A549 (cell line): ENCODE measurements around the gene NDUFAF4. TPM values are rescaled to one million over a fixed set of nuclear protein-coding genes. Genes with fewer than 3 reads are reported as not detected.

Experiments used
- ATAC-seq, 2 experiments: fragments of 200-7000 bp in 1 of 2; fragments of >200 bp in 1 of 2; cut with Nextera tagmentation in 1 of 2; cut with Tn5 transposase in 1 of 2; 3 replicates each; pipeline versions ENCODE4 v1.8.0 to v1.9.1; 2018 to 2020; ENCODE audit warnings: mild to moderate bottlenecking in 1 of 2, moderate library complexity in 1 of 2
- CTCF ChIA-PET: fragments of 300-600 bp; sonication (Branson Sonifier 250); formaldehyde crosslinking; extraction: SDS; loops from one replicate; lab custom pipeline; 2021; ENCODE audit warnings: antibody characterized with exemption, inconsistent platforms; lab: Yijun Ruan, JAX
- POLR2A ChIA-PET: fragments of 350-600 bp; formaldehyde crosslinking; extraction: SDS; loops from one replicate; lab custom pipeline; 2021; ENCODE audit warnings: antibody characterized with exemption, inconsistent platforms; lab: Yijun Ruan, JAX
- DNase-seq, 2 experiments: peaks; one replicate each; pipeline versions ENCODE4 v3.0.0 to v3.0.0-alpha.2; 2011 to 2016; ENCODE audit warnings: low read depth in 1 of 2, low spot score in 1 of 2
- FAIRE-seq: peaks from 2 replicates; lab custom pipeline; 2011; peaks lifted over from hg19 to GRCh38; lab: Jason Lieb, UNC
- H3K27ac ChIP-seq, 2 experiments: fragments of >200 bp; sonication (Bioruptor Twin); formaldehyde crosslinking; 3 replicates each; pipeline ENCODE4 v1.5.1; 2016 to 2017
- H3K4me1 ChIP-seq: fragments of >200 bp; sonication (Bioruptor Twin); formaldehyde crosslinking; 3 replicates; pipeline ENCODE4 v1.6.1; 2016
- H3K4me2 ChIP-seq: fragments of >200 bp; sonication (Bioruptor Twin); formaldehyde crosslinking; 3 replicates; pipeline ENCODE4 v1.6.1; 2016
- H3K4me3 ChIP-seq: fragments of >200 bp; sonication (Bioruptor Twin); formaldehyde crosslinking; 3 replicates; pipeline ENCODE4 v1.5.1; 2016
- H3K9me3 ChIP-seq: fragments of >200 bp; sonication (Bioruptor Twin); formaldehyde crosslinking; 3 replicates; pipeline ENCODE4 v1.6.1; 2016
- CHD4 ChIP-seq: fragments of 200-600 bp; sonication (generic); IDR thresholded peaks from 2 replicates; pipeline ENCODE4 v1.6.1; 2016; ENCODE audit warnings: antibody characterized with exemption, mild to moderate bottlenecking, borderline replicate concordance
- FOSB ChIP-seq: fragments of 250-450 bp; sonication (Bioruptor Pico); IDR thresholded peaks from 2 replicates; pipeline ENCODE4 v1.5.0; 2020; ENCODE audit warnings: mild to moderate bottlenecking, moderate library complexity
- FOSL2 ChIP-seq, 2 experiments: fragments of 450-650 bp in 1 of 2; fragments of >200 bp in 1 of 2; sonication (Bioruptor Twin) in 1 of 2; formaldehyde crosslinking; IDR thresholded peaks; 2 replicates each; pipeline versions ENCODE4 v1.5.0 to v1.6.1; 2016 to 2020; ENCODE audit warnings: mild to moderate bottlenecking in 1 of 2, moderate library complexity in 1 of 2
- FOXS1 ChIP-seq: fragments of 250-450 bp; sonication (Bioruptor Pico); IDR thresholded peaks from 2 replicates; pipeline ENCODE4 v1.5.0; 2020; ENCODE audit warnings: mild to moderate bottlenecking, moderate library complexity
- JUN ChIP-seq, 2 experiments: fragments of >200 bp; sonication (Bioruptor Twin); formaldehyde crosslinking; IDR thresholded peaks; 2 replicates in 1 of 2; 3 replicates in 1 of 2; pipeline ENCODE4 v1.6.1; 2016 to 2017
- KDM5A ChIP-seq: fragments of 200-600 bp; sonication (generic); IDR thresholded peaks from 2 replicates; pipeline ENCODE4 v1.6.1; 2016; ENCODE audit warnings: antibody characterized with exemption, mild to moderate bottlenecking
- MAZ ChIP-seq: fragments of 150-350 bp; IDR thresholded peaks from 2 replicates; pipeline ENCODE4 v1.6.1; 2014; ENCODE audit warnings: antibody characterized with exemption, low read depth, low read length, borderline replicate concordance
- NPAS2 ChIP-seq: fragments of 250-450 bp; sonication (Bioruptor Pico); IDR thresholded peaks from 2 replicates; pipeline ENCODE4 v1.8.0; 2022; ENCODE audit warnings: mild to moderate bottlenecking, moderate library complexity, borderline replicate concordance
- POLR2A ChIP-seq: IDR thresholded peaks from 2 replicates; pipeline ENCODE4 v1.6.1; 2012; ENCODE audit warnings: mild to moderate bottlenecking, low read length
- RARB ChIP-seq: fragments of 250-450 bp; sonication (Bioruptor Pico); IDR thresholded peaks from 2 replicates; pipeline ENCODE4 v1.8.0; 2021; ENCODE audit warnings: mild to moderate bottlenecking, moderate library complexity
- RCOR1 ChIP-seq: fragments of 150-350 bp; IDR thresholded peaks from 2 replicates; pipeline ENCODE4 v1.6.1; 2014; ENCODE audit warnings: antibody characterized with exemption, low read length, low read depth
- RNF2 ChIP-seq: fragments of 200-600 bp; sonication (generic); IDR thresholded peaks from 2 replicates; pipeline ENCODE4 v1.6.1; 2016; ENCODE audit warnings: low read depth, mild to moderate bottlenecking, antibody characterized with exemption, moderate library complexity, borderline replicate concordance
- TFCP2L1 ChIP-seq: fragments of 250-450 bp; sonication (Bioruptor Pico); IDR thresholded peaks from 2 replicates; pipeline ENCODE4 v1.5.0; 2021; ENCODE audit warnings: mild to moderate bottlenecking
- ZSCAN20 ChIP-seq: fragments of 250-450 bp; sonication (Bioruptor Pico); IDR thresholded peaks from 2 replicates; pipeline ENCODE4 v1.8.0; 2022; ENCODE audit warnings: mild to moderate bottlenecking, moderate library complexity
- WGBS: methylation state at CpG from one replicate; pipeline ENCODE4 v1.1.6; 2017; ENCODE audit errors: missing lambda C conversion rate; 5-methylcytosine and 5-hydroxymethylcytosine counted together
- polyA plus RNA-seq, 4 experiments: library from polyadenylated mRNA; depleted of rRNA in 3 of 4; stranded (reverse); fragments of >200 nt; fragmentation: RNase III in 1 of 4; extraction: RNeasy Plus Mini Kit Qiagen cat#74134 plus additional on column Dnase treatment in 1 of 4; gene quantifications; 2 replicates in 3 of 4; 3 replicates in 1 of 4; pipeline ENCODE4 v1.2.3, GENCODE V29; 2011 to 2017
- small RNA-seq, 6 experiments: library from RNA; depleted of rRNA; stranded (forward); fragments of <200 nt; gene quantifications; one replicate each; pipeline ENCODE3, GENCODE V24; 2012
- TF ChIP-seq, protein P1 (sequence below): fragments of 450-650 bp; IDR thresholded peaks from 2 replicates; pipeline ENCODE4 v1.6.1; 2014; ENCODE audit warnings: antibody characterized with exemption
- TF ChIP-seq, protein P2 (sequence below): IDR thresholded peaks from 2 replicates; pipeline ENCODE4 v1.6.1; 2012
- TF ChIP-seq, protein P3 (sequence below): fragments of >200 bp; sonication (Bioruptor Twin); formaldehyde crosslinking; IDR thresholded peaks from 3 replicates; pipeline ENCODE4 v1.5.1; 2016

Gene NDUFAF4
- polyA plus RNA-seq, 2 of the 4 experiments (the other 2 are of a cell fraction) = 37.9 to 58.7 TPM

DNA sequence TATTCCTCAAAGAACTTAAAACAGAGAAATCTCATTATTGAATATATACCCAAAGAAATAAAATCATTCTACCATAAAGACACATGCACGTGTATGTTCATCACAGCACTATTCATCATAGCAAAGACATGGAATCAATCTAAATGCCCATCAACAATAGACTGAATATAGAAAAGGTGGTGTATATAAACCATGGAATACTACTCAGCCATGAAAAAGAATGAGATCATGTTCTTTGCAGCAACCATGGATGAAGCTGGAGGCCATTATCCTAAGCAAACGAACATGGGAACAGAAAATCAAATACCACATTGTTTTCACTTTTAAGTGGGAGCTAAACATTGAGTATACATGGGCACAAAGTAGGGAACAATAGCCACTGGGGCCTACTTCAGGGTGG lies 48.1 kb downstream of the NDUFAF4 start (continued):
- TF ChIP-seq FOSL2 (IDR thresholded peaks at IDR 0.05) (no peak), FOSL2 (CRISPR knock-in tag; IDR thresholded peaks at IDR 0.05) (no peak), TFCP2L1 (CRISPR knock-in tag) (no peak), RNF2 (no peak), POLR2A (no peak), NPAS2 (CRISPR knock-in tag) (no peak)
- TF ChIP-seq, protein P1, sequence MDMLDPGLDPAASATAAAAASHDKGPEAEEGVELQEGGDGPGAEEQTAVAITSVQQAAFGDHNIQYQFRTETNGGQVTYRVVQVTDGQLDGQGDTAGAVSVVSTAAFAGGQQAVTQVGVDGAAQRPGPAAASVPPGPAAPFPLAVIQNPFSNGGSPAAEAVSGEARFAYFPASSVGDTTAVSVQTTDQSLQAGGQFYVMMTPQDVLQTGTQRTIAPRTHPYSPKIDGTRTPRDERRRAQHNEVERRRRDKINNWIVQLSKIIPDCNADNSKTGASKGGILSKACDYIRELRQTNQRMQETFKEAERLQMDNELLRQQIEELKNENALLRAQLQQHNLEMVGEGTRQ = no peak

DNA sequence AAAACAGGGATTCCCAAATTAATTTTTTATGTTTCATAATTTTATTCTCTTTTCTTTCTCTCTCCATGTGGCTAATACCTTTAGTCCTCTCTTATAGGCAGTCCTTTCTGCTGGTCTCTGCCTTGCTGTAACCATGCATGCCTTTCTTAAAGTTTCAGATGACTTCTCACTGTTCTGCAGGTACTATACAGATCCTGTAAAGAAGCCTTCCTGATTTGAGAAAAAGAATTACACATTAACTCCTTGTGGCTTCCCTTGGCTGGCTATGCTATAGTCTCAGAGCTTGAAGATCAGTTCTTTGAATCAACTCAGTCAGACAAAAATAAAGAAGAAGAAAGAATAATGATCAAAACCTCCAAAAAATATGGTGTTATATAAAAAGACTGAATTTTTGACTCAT lies 53.2 kb downstream of the NDUFAF4 start:
- ATAC-seq = no peak
- TF ChIP-seq TFCP2L1 (CRISPR knock-in tag) = no peak
- TF ChIP-seq, all 56 proteins: peak for 0
- H3K4me3 ChIP-seq = no peak overlapping the region
- CTCF ChIA-PET = no interaction called here
- DNase-seq (no peak), FAIRE-seq (no peak)
- POLR2A ChIA-PET = no interaction called here
- H3K27ac ChIP-seq = no peak overlapping the region
- H3K4me1 ChIP-seq = no peaks in the 10 kb centered on the region
- H3K9me3 ChIP-seq = no peaks in the 10 kb centered on the region
- H3K4me2 ChIP-seq = no peak overlapping the region

DNA sequence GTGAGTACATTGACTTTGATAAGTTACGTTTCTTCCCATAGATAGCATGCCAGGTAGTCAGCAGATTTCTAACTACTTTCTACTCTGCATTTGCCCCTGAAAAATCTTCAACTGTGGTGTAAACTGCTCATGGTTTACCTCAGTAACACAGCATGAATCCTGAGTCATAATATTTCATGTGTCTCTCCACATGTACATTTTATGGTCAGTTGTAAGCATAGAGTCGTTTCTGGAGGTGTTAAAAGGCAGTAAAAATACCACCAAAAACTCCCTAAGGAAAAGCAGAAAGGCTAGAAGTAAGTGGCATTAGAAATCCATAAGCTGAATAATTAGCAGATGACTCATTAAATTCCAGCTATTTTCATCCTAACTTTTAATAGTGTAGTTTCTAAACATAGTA lies 56.3 kb downstream of the NDUFAF4 start:
- WGBS = 8% methylated on average over 2 of the region's 2 CpGs
- POLR2A ChIA-PET = no interaction called here
- TF ChIP-seq, protein P2, sequence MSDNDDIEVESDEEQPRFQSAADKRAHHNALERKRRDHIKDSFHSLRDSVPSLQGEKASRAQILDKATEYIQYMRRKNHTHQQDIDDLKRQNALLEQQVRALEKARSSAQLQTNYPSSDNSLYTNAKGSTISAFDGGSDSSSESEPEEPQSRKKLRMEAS = no peak
- TF ChIP-seq ZSCAN20 (CRISPR knock-in tag) = no peak
- TF ChIP-seq NPAS2 (CRISPR knock-in tag) = no peak
- no peak for TF ChIP-seq RARB (CRISPR knock-in tag)
- TF ChIP-seq JUN (IDR thresholded peaks at IDR 0.05) = no peak
- no peak for TF ChIP-seq CHD4
- TF ChIP-seq FOSB = no peak
- TF ChIP-seq, protein P3, sequence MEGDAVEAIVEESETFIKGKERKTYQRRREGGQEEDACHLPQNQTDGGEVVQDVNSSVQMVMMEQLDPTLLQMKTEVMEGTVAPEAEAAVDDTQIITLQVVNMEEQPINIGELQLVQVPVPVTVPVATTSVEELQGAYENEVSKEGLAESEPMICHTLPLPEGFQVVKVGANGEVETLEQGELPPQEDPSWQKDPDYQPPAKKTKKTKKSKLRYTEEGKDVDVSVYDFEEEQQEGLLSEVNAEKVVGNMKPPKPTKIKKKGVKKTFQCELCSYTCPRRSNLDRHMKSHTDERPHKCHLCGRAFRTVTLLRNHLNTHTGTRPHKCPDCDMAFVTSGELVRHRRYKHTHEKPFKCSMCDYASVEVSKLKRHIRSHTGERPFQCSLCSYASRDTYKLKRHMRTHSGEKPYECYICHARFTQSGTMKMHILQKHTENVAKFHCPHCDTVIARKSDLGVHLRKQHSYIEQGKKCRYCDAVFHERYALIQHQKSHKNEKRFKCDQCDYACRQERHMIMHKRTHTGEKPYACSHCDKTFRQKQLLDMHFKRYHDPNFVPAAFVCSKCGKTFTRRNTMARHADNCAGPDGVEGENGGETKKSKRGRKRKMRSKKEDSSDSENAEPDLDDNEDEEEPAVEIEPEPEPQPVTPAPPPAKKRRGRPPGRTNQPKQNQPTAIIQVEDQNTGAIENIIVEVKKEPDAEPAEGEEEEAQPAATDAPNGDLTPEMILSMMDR = no peak
- no peak for TF ChIP-seq RCOR1
- TF ChIP-seq FOXS1 (CRISPR knock-in tag) = no peak
- no peak for TF ChIP-seq MAZ
- TF ChIP-seq KDM5A = no peak

More for the DNA sequence above, 56.3 kb downstream of the NDUFAF4 start:
- H3K27ac ChIP-seq = no peak overlapping the region
- no peaks in the 10 kb centered on the region for H3K4me1 ChIP-seq
- FAIRE-seq = no peak
- no peak overlapping the region for H3K4me3 ChIP-seq
- ATAC-seq = no peak
- no peaks in the 10 kb centered on the region for H3K9me3 ChIP-seq
- DNase-seq = no peak
- CTCF ChIA-PET = no interaction called here
- H3K4me2 ChIP-seq = no peak overlapping the region

Small RNA genes within 50 kb of the gene (small RNA-seq; reads per million reads assigned to genes)
- 0 reads per million in 6 experiments for gene RN7SL509P

Other genes with a start within 250 kb of the NDUFAF4 start
- gene GPR63, start 60.4 kb downstream of the NDUFAF4 start, polyA plus RNA-seq (2011; rRNA removed) = 0.67 and 0.77 TPM in 2 replicates
- gene GPR63, start 60.4 kb downstream of the NDUFAF4 start, polyA plus RNA-seq (2017; fragmentation: RNase III; extraction: RNeasy Plus Mini Kit Qiagen cat#74134 plus additional on column Dnase treatment) = 0.48 to 0.52 TPM (median 0.49 TPM) in 3 replicates
- gene KLHL32, start 26.8 kb upstream of the NDUFAF4 start, polyA plus RNA-seq (2011; rRNA removed) = 0.13 and 0.23 TPM in 2 replicates
- 0.04 to 0.08 TPM (median 0.05 TPM) in 3 replicates for gene KLHL32, start 26.8 kb upstream of the NDUFAF4 start, polyA plus RNA-seq (2017; fragmentation: RNase III; extraction: RNeasy Plus Mini Kit Qiagen cat#74134 plus additional on column Dnase treatment)